NB4 (cell line): Measurements from ENCODE around the gene NRTN.
A peak's percentile ranks its signal among the peaks of the same experiment; 100 is the strongest.

Experiments
- DNase-seq: peaks from one replicate; pipeline ENCODE4 v3.0.0; 2010; ENCODE audit warnings: low read depth
- H3K4me3 ChIP-seq: one replicate; pipeline ENCODE4 v1.5.1; 2011; ENCODE audit warnings: mild to moderate bottlenecking, low read depth, low read length, moderate library complexity
- MYC ChIP-seq: IDR thresholded peaks from 2 replicates; pipeline ENCODE4 v1.6.1; 2011; ENCODE audit warnings: low read depth, low read length
- POLR2A ChIP-seq: IDR thresholded peaks from 2 replicates; pipeline ENCODE4 v1.6.1; 2011; ENCODE audit warnings: mild to moderate bottlenecking; ENCODE audit not compliant: insufficient read length; ENCODE audit errors: extremely low read depth
- TF ChIP-seq, protein P1 (sequence below): IDR thresholded peaks from one replicate; pipeline ENCODE4 v1.5.1; 2012; ENCODE audit warnings: low read depth, low read length
- TF ChIP-seq, protein P2 (sequence below): IDR thresholded peaks from 2 replicates; pipeline ENCODE4 v1.6.1; 2011; ENCODE audit warnings: low read depth, low read length

The NRTN gene

DNA sequence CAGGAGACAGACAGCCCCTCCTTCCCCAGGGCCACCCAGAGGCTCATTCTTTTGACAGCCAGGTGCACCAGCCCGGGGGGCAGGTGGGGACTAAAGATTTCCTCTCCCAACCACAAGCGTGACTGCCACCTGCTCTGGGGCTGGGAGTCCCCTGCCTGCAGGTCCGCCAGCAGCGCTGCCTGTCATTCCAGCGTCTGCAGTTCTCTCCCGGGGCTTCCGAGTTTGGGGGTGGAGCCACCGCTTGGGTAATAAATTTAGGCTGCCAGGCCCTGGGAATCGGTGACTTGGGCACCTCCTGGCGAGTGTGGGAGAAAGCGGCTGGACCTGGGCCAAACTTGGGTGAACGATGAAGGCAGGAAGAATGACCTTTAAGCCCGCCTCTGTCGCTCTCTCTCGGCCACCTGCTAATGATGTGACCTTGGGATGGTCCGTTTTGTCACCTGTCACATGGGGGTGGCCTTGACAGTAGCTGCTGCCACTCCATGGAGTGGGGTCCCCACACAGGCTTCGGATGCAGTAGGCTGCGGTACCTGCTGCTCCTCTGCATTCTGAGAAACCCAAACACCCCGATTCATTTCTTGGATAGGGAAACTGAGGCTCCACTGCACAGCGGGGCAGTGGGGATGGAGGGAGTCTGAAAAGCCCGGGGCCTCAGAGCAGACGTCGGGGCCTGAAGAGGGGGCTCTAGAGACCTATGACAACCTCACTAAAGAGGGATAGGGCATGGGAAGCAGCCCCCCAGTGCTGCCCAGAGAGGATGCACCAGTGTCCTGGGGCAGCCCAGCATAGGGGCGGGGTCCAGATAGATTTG lies 21.9 kb downstream of the NRTN start:
- H3K4me3 ChIP-seq, result no peak overlapping the region
- peak; percentile 40 for DNase-seq
- TF ChIP-seq, protein P1, sequence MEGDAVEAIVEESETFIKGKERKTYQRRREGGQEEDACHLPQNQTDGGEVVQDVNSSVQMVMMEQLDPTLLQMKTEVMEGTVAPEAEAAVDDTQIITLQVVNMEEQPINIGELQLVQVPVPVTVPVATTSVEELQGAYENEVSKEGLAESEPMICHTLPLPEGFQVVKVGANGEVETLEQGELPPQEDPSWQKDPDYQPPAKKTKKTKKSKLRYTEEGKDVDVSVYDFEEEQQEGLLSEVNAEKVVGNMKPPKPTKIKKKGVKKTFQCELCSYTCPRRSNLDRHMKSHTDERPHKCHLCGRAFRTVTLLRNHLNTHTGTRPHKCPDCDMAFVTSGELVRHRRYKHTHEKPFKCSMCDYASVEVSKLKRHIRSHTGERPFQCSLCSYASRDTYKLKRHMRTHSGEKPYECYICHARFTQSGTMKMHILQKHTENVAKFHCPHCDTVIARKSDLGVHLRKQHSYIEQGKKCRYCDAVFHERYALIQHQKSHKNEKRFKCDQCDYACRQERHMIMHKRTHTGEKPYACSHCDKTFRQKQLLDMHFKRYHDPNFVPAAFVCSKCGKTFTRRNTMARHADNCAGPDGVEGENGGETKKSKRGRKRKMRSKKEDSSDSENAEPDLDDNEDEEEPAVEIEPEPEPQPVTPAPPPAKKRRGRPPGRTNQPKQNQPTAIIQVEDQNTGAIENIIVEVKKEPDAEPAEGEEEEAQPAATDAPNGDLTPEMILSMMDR, result no peak
- TF ChIP-seq POLR2A, result no peak
- TF ChIP-seq MYC, result no peak
- TF ChIP-seq, protein P2, sequence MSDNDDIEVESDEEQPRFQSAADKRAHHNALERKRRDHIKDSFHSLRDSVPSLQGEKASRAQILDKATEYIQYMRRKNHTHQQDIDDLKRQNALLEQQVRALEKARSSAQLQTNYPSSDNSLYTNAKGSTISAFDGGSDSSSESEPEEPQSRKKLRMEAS, result no peak

GRCh38 chr19:5827342-5827890 lies 22.5 kb downstream of the NRTN start:
- H3K4me3 ChIP-seq, result peak overlapping the region; percentile 46
- TF ChIP-seq POLR2A, result no peak
- TF ChIP-seq, protein P2, result no peak
- TF ChIP-seq, protein P1, result no peak
- no peak for TF ChIP-seq MYC

GRCh38 chr19:5827891-5828660 lies 23.2 kb downstream of the NRTN start:
- H3K4me3 ChIP-seq, result peak overlapping the region; percentile 72
- peak; percentile 90 for DNase-seq
- TF ChIP-seq, protein P1, result no peak
- TF ChIP-seq POLR2A (peak; percentile 98), MYC (no peak; the same call in none of the 2 replicates)
- TF ChIP-seq, protein P2, result peak; percentile 22; the same call in 1 of the 2 replicates

More at GRCh38 chr19:5827342-5827890, 22.5 kb downstream of the NRTN start:
- DNase-seq, result no peak

GRCh38 chr19:5828661-5829566 lies 24.0 kb downstream of the NRTN start:
- peak overlapping the region; percentile 72 for H3K4me3 ChIP-seq
- no peak for TF ChIP-seq MYC
- peak; percentile 26 for TF ChIP-seq POLR2A
- TF ChIP-seq, protein P2, result no peak
- DNase-seq, result peak; percentile 64

- H3K4me3 ChIP-seq, result no peak overlapping the region
- TF ChIP-seq, protein P2, result no peak
- TF ChIP-seq MYC (no peak), POLR2A (no peak)
- TF ChIP-seq, protein P1, result no peak
- DNase-seq, result no peak
Measured at GRCh38 chr19:5829567-5830310, 24.9 kb downstream of the NRTN start.
